Parathyroid adenoma (tissue), 2 donors: Measurements from ENCODE around the gene YWHAE.
A peak's percentile ranks its signal among the peaks of the same experiment; 100 is the strongest.
"Not testable (repeated sequence)": the region's sequence is repeated elsewhere in the genome, so short reads cannot be mapped to it uniquely, and the experiment has no call there.

ENCODE experiments used
- H2AFZ ChIP-seq: fragments of 300-600 bp; sonication (generic); one replicate; pipeline ENCODE4 v1.7.0; 2017; ENCODE audit warnings: antibody characterized with exemption, mild to moderate bottlenecking
- H3K27ac ChIP-seq: fragments of 300-600 bp; sonication (generic); one replicate; pipeline ENCODE4 v1.7.0; 2017
- H3K27me3 ChIP-seq: fragments of 300-600 bp; sonication (generic); one replicate; pipeline ENCODE4 v1.7.0; 2017; ENCODE audit warnings: low read length; ENCODE audit not compliant: control insufficient read depth, insufficient read depth
- H3K36me3 ChIP-seq: fragments of 300-600 bp; sonication (generic); one replicate; pipeline ENCODE4 v1.7.0; 2017; ENCODE audit warnings: low read length; ENCODE audit not compliant: control insufficient read depth, insufficient read depth
- H3K4me1 ChIP-seq: fragments of 300-600 bp; sonication (generic); one replicate; pipeline ENCODE4 v1.7.0; 2017; ENCODE audit warnings: control low read depth
- H3K4me2 ChIP-seq: fragments of 300-600 bp; sonication (generic); one replicate; pipeline ENCODE4 v1.7.0; 2017; ENCODE audit warnings: low read length
- H3K4me3 ChIP-seq: fragments of 300-600 bp; sonication (generic); one replicate; pipeline ENCODE4 v1.7.0; 2017; ENCODE audit warnings: low read depth, low read length
- H3K79me2 ChIP-seq: fragments of 300-600 bp; sonication (generic); one replicate; pipeline ENCODE4 v1.7.0; 2017; ENCODE audit warnings: control low read depth
- H3K9ac ChIP-seq: fragments of 300-600 bp; sonication (generic); one replicate; pipeline ENCODE4 v1.7.0; 2017; ENCODE audit warnings: mild to moderate bottlenecking
- H3K9me3 ChIP-seq: fragments of 300-600 bp; sonication (generic); one replicate; pipeline ENCODE4 v1.7.0; 2017; ENCODE audit warnings: low read length; ENCODE audit not compliant: control insufficient read depth
- CTCF ChIP-seq: fragments of 300-600 bp; sonication (generic); IDR thresholded peaks from one replicate; pipeline ENCODE4 v1.7.0; 2017; ENCODE audit warnings: antibody characterized with exemption, mild to moderate bottlenecking
- donor health status: primary hyperparathyroidism.

The YWHAE gene

GRCh38 chr17:1398028-1398427, 2.0 kb downstream of the YWHAE start:
- no peak overlapping the region for H3K27ac ChIP-seq

GRCh38 chr17:1395876-1396665, 4.0 kb downstream of the YWHAE start:
- not testable (repeated sequence) for H3K27me3 ChIP-seq, H3K4me3 ChIP-seq, H3K4me2 ChIP-seq, H3K27ac ChIP-seq, H2AFZ ChIP-seq, H3K36me3 ChIP-seq, H3K9ac ChIP-seq, H3K9me3 ChIP-seq
- Histone ChIP-seq H3K79me2 (peaks cover 81% of the 10 kb centered on the region), H3K4me1 (peaks cover 30% of the 10 kb centered on the region)

More at GRCh38 chr17:1398028-1398427, 2.0 kb downstream of the YWHAE start:
- peak overlapping the region; percentile 79 for H3K4me3 ChIP-seq
- H3K4me2 ChIP-seq, result peak overlapping the region; percentile 72
- no peaks in the 10 kb centered on the region for H3K36me3 ChIP-seq
- no peak overlapping the region for H3K9ac ChIP-seq
- peaks cover 63% of the 10 kb centered on the region for H3K79me2 ChIP-seq
- peaks cover 14% of the 10 kb centered on the region for H3K4me1 ChIP-seq
- H3K9me3 ChIP-seq, result no peaks in the 10 kb centered on the region
- no peaks in the 10 kb centered on the region for H3K27me3 ChIP-seq
- H2AFZ ChIP-seq, result no peak overlapping the region
- no peak for TF ChIP-seq CTCF

GRCh38 chr17:1391577-1391976, 8.4 kb downstream of the YWHAE start:
- H3K4me3 ChIP-seq, result no peak overlapping the region

GRCh38 chr17:1390432-1391367, 9.3 kb downstream of the YWHAE start:
- no peak overlapping the region for H2AFZ ChIP-seq
- H3K4me3 ChIP-seq, result no peak overlapping the region
- peaks cover 83% of the 10 kb centered on the region for H3K79me2 ChIP-seq
- H3K9me3 ChIP-seq, result no peaks in the 10 kb centered on the region
- no peak overlapping the region for H3K9ac ChIP-seq
- no peaks in the 10 kb centered on the region for H3K36me3 ChIP-seq
- H3K27me3 ChIP-seq, result no peaks in the 10 kb centered on the region
- H3K4me2 ChIP-seq, result peak overlapping the region; percentile 49
- TF ChIP-seq CTCF, result no peak
- H3K4me1 ChIP-seq, result peaks cover 38% of the 10 kb centered on the region
- peak overlapping the region; percentile 40 for H3K27ac ChIP-seq

More at GRCh38 chr17:1391577-1391976, 8.4 kb downstream of the YWHAE start:
- Histone ChIP-seq H3K79me2 (peaks cover 83% of the 10 kb centered on the region), H2AFZ (no peak overlapping the region), H3K36me3 (no peaks in the 10 kb centered on the region), H3K9ac (no peak overlapping the region), H3K4me1 (peaks cover 30% of the 10 kb centered on the region), H3K4me2 (no peak overlapping the region), H3K9me3 (no peaks in the 10 kb centered on the region), H3K27ac (peak overlapping the region; percentile 40), H3K27me3 (no peaks in the 10 kb centered on the region)
- TF ChIP-seq CTCF, result no peak

- not testable (repeated sequence) for H3K4me3 ChIP-seq, H3K27ac ChIP-seq, H2AFZ ChIP-seq, H3K36me3 ChIP-seq, H3K4me2 ChIP-seq, H3K9ac ChIP-seq, H3K9me3 ChIP-seq, H3K27me3 ChIP-seq
- peaks cover 80% of the 10 kb centered on the region for H3K79me2 ChIP-seq
- H3K4me1 ChIP-seq, result peaks cover 34% of the 10 kb centered on the region
These were observed 12.4 kb downstream of the YWHAE start for GRCh38 chr17:1387490-1388227.

- peaks cover 80% of the 10 kb centered on the region for H3K79me2 ChIP-seq
- H3K4me3 ChIP-seq, H3K9ac ChIP-seq, H3K27ac ChIP-seq, H3K4me2 ChIP-seq, H3K27me3 ChIP-seq, H2AFZ ChIP-seq, H3K36me3 ChIP-seq, H3K9me3 ChIP-seq: not testable (repeated sequence)
- H3K4me1 ChIP-seq, result peaks cover 25% of the 10 kb centered on the region
These were observed 13.3 kb downstream of the YWHAE start for GRCh38 chr17:1386675-1387190.
